Activated CD4-positive, alpha-beta T cell treated with anti-CD3 and anti-CD28 coated beads, Interleukin-2, amount 50 U/mL, for 4 hours (primary cell): ENCODE results near the gene KRTAP10-2.

Source experiments
- DNase-seq, 2 experiments: peaks; one replicate each; pipeline ENCODE4 v3.0.0-alpha.2; 2020

KRTAP10-2 gene

DNA sequence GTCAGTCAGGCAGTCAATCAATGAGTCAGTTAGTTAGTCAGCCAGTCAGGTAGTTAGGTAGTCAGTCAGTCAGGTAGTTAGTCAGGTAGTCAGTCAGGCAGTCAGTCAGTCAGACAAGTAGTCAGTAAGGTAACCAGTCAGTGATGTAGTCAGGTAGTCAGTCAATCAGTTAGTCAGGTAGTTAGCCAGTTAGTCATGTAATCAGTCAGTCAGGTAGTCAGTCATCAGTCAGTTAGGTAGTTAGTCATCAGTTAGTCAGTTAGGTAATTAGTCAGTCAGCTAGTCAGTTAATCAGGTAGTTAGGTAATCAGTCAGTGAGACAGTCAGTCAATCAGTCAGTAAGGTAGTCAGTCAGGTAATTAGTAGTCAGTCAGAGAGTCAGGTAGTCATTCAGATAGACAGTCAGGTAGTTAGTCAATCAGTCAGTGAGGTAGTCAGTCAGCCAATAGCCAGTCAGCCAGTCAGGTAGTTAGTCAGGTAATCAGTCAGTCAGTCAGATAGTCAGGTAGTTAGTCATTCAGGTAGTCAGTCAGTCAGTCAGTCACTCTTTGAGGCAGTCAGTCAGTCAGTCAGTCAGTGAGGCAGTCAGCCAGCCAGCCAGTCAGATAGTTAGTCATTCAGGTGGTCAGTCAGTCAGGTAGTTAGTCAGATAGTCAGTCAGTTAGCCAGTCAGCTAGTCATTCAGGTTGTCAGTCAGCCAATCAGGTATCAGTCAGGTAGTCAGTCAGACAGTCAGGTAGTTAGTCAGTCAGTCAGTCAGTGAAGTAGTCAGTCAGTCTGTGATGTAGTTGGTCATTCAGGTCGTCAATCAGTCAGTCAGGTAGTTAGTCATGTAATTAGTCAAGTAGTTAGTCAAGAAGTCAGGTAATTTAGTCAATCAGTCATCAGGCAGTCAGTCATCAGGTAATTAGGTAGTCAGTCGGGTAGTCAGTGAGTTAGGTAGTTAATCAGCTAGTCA lies 26.6 kb downstream of the KRTAP10-2 start:
- DNase-seq, result no peak

DNA sequence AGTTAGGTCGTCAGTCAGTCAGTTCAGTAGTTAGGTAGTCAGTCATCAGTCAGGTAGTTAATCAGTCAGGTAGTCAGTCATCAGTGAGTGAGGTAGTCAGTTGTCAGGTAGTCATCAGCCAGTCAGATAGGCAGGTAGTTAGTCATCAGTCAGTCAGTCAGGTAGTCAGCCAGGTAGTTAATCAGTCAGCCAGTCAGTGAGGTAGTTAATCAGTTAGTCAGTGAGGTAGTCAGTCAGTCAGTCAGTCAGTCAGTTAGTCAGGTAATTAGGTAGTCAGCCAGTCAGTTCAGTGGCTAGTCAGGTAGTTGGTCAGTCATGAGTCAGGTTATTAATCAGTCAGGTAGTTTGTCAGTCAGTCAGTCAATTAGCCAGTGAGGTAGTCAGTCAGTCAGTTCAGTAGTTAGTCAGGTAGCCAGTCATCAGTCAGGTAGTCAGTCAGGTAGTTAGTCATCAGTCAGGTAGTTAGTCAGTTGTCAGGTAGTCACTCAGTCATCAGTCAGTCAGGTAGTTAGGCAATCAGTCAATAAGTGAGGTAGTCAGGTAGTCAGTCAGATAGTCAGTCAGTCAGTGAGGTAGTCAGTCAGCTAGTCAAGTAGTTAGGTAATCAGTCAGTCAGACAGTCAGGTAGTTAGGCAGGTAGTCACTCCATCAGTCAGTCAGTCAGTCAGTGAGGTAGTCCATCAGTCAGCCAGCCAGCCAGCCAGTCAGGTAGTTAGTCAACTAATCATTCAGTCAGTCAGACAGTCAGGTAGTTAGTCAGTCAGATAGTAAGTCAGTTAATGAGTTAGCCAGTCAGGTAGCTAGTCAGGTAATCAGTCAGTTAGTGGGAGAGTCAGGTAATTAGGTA lies 27.5 kb downstream of the KRTAP10-2 start:
- no peak for DNase-seq

DNA sequence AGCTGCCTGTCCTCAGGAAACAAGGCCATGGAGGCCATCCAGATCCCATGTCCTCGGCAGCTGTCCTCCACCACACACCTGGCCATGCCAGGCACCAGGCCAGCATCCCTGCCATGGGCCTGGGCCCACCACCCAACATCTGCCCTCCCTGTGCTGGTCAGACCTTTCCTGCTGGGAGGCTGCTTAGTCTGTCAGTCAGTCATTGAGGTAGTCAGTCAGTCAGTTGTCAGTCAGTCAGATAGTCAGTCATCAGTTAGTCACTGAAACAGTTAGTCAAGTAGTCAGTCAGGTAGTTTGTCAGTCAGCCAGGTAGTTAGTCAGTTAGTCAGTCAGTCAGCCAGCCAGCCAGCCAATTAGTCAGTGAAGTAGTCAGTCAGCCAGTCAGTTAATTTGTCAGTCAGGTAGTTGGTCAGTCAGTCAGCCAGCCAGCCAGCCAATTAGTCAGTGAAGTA lies 28.5 kb downstream of the KRTAP10-2 start:
- DNase-seq, result no peak

DNA sequence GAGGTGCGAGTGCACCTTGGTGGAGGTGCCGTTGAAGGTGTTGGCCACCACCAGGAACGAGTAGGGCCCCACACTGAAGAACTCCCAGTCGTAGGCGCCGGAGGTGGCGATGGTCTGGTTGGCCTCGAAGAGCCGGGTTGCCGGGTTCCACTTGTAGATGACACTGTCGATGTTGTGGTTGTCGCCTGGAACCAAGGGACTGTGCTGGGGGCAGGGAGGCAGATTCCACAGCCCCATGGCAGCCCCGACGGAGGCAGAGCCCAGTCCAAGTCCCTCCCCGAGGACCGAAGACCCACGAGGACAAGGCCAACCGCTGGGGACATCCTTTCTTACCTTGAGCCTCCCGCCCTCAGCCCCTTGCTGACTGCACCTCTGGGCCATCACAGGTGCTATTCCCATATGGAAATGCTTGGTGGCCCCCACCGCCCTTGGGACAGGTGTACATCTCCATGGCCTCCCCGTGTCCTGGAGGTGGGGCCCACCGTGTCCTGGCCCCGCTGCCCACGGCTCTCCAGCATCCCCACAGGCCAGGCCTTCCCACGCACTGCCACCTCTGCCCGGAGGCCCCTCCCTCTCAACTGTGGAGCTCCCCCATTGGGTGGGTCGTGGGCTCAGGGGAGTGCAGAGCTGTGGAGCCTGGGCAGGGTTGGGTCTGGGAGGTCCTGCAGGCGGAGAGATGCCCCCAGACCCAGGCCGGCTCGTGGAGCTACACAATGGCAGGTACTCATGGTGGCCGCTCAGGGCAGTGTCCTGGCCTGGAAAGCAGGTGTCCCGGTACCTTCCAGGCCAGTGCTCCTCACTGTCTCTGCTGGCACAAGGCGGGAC lies 29.2 kb downstream of the KRTAP10-2 start:
- no peak for DNase-seq

DNA sequence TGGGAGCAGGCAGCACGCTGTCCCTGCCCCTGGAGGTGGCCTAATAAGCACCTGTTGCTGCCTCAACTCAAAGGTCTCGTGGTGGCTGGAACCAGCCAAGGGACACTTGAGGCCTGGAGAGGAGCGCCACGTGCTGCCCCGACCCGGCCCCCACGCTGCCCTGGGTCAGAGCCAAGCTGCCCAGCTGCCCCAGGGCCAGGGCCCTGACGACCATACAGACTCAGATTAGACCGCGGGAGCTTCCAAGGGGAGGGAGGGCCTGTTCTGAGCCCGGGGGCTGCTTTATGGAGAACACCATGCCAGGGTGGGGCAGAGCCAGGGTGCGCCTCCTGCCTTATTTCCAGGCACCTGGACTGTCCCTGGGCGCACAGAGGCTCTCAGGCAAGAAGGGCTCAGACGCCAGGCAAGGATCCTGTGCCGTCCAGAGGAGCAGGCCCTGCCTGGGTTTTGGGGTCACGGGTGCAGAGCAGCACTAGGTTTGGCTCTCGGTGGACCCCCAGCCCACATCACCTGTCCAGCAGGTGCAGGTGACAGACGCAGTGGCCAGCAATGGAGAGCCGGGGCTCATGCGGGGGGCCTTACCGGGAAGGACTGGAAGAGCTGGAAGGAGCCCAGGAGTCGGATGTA lies 29.9 kb downstream of the KRTAP10-2 start:
- no peak for DNase-seq

DNA sequence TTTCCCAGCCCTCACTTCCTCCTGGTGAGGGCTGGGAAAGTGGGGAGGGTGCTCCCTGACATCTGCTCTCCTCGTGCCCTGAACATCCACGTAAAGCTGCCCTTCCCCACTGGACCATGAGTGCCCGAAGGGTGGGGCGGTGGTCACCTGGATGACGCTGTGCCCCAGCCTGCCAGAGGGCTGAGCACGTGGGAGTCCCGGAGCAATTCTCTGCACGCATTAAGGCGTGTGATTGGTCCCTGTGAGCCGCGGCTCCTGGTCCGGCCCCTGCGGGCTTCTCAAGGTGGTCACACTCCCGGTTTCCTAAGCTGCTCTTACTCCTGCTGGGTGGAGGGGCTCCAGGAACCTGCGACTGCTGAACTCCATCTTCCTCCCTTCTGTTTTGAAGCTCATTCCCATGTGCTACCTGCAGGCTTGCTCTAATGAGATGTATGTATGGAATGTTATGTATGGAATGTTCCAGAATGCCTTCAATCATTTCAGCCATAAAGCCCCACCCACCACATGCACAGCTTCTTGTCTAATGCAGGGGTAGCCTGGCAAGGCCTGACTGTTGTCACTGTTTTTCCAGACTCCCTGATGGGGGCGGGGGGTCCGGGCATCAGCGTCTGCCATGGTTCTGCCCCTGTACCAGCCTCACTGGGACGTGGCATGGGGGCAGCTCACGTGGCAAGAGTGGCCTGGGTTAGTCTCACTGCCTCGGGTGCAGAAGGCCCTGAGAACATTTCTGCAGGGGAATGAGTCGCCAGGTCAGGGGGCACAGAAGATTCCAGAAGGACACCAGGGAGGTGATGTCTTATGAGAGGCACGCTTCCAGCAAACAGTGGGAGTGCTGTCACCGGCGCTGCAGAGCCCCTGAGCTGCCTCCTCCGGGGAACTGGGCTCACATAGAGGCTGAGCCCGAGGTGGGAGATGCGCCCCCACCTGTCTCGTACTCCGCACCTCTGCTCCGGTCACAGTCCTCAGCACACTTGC lies 30.7 kb downstream of the KRTAP10-2 start:
- no peak for DNase-seq

DNA sequence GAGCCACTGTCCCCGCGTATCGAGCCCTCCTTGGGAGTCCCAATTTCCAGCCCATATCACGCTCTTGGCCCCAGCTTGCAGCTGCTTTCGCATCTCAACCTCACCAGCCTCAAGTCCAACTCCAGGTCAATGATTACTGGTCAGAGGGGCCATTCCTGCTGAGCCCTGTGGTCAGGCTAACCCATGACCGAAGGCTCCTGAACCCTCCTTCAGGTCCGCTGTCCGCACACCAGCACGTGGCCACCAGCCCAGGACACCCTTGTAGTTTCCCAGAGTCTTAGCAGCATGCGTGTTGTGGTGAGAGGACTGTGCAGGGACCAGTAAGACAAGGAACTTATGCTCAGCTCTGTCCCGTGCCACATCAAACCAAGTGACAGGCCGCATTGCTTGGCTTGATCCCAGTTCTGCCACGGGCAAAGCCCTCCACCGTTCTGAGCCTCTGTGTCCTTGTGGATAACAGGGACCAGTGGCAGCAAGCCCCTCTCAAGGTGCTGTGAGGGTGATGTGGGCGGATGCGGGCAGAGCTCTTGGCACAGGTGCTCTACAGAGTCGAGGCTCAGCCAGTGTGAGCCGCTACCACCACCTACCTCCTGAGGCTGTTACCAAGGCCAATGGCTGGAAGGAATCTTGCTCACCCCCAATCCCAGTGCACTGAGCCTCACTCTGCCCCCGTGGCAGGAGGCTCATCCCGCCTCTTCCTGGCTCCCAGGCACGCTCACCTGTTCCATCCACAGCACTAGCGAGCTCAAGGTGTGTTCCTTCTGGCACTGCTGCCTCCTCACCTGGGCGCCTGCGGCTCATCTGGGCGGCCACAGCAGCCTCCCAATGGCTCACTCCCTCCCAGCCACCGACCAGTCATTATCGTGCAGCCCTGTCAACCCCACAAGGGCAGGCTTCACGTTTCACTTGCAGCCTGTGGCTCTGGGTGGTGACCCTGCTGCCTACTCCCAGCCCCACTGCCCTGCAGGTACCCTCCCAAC lies 31.7 kb downstream of the KRTAP10-2 start:
- no peak for DNase-seq

DNA sequence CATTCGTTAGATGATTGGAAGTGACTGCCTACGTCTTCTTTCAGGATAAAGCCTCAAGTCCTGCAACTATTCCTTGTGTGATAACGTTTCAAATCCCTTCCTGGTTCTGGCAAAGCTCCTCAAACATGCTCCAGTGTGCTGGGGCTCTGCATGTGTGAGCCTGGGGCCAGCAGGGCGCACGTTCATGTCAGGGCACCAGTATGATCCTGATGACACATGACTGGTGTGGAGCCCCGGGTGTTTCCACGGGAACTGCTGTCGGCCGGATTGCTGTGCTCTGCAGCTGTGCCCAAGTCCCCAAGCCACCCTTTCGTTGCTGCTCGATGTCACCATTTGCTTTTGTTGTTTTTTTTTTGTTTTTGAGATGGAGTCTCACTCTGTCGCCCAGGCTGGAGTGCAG lies 32.6 kb downstream of the KRTAP10-2 start:
- DNase-seq, result no peak

DNA sequence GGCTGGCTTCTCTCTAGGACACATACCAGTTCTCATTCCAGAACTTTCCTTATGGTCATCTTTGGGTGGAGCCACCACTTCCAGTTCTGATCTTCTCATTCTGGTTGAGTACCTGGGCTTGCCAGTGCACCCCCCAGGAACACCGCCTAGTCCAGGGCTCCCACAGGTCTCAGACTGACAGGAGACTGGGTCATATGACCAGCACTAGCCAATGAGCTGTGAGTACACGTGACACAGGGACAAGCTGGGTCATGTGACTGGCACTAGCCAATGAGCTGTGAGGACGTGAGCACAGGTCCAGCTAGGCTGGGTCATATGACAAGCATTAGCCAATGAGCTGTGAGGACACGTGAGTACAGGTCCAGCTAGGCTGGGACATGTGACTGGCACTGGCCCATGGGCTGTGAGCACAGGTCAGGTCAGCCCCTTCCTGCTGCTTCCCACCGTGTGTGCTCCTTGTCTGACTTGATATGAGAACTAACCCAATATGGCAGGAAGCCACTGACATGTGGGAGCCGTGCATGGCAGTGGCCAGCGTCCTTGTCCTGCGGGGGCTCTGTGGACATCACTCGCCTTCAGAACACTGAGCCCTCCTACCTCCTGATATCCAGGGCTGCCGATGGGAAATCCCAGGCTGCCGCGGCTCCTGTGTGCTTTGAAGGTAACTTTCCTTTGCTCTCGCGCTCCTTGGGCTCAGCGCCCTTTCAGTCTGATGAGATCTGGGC lies 34.0 kb downstream of the KRTAP10-2 start:
- DNase-seq, result no peak

DNA sequence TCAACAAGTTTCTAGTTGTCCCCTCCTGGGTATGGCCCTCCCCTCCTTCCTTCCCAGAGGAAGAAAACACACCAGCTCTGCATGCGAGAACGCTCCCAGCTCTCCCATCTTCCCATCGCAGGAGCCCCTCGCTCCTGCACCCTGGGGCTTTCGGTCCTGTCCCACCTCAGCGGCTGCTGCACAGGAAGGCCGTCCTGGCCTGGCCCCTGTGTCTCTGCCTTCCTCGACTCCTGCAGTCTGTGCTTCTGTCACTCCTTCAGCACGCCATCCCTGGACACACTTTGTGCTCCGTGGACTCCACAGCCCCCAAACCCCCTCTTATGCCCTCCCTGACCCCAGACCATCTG lies 34.5 kb downstream of the KRTAP10-2 start:
- no peak for DNase-seq

DNA sequence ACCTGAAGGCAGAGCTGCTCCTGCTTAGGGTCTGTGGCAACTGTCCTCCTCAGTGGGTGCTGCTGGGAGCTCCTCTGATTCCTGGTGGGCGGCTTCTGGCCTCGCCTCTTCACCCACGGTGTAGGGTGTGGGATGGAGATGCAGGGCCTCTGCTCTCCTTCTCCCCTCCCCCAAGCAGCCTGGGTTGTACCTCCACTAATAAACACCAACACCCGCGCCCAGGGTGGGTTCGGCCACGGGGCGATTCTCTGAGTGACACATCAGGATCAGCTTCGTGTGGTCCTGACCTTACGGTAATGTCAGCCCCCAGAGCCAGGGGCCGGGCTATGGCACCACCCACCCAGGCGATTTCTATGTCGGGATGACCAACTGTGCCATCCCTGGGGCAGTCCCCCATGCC lies 35.0 kb downstream of the KRTAP10-2 start:
- DNase-seq, result no peak

DNA sequence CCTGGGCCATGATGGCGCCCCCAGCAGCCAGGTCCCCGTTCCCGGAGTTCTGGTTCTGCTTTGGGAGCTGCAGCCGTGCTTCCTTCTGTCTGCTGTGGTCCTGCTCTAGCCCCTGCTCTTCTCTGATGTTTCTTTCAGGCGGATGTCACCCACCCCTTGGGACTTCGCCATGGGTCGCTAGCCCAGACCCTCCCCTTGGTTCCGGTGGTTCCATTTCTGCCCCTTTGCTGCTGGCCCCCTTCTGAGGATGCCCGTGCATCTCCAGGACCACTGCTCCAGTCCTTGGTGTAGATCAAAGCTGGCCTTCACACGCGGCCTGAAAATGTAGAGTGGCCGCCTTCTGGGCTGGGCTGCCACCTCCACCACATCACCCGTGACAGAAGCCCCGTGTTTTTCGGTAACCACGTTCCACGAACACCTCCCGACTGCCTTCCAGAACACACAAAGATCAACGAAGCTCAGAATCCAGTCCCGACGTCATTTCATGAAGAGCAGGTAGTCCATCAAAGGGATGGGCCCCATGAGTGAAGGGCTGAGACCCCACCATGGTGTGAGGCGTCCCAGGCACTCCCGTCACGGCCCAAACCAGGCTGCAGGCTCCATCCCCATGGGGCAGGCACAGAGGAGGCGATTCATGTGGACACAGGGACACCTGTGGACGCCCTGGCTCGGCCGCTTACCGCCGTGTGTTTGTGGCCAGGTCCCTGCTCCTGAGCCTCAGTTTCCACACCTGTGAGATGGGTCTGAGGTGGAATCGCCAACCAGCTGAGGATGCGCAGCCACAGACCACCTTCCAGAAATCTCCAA lies 35.7 kb downstream of the KRTAP10-2 start:
- no peak for DNase-seq

DNA sequence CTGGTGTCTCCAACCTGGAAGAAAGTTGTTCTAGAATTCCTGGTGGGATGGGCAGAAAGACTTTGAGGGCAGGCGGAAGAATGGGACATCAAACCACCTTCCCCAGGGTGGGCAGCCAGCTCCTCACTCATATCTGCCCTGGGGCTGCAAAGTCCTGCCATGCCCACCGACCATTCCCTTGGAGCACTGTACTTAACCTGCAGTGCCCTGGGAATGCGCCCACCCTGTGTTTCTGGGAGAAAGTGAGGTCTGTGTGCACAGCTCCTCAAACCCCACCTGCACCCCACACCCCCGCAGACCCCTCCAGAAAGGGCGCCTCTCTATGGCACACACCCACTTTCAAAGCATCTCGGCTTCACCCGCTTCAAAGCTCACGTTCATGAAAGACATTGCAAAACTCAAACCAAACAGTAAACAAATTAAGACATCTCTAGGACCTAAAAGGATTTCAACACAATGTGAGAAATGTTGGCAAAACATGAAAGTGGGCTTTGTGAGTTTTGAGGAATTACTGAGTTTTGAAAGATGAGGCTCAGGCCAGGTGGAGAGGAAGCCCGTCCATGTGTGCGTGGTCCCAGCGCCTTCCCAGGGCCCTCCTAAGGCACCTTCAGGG lies 36.5 kb downstream of the KRTAP10-2 start:
- DNase-seq, result no peak

DNA sequence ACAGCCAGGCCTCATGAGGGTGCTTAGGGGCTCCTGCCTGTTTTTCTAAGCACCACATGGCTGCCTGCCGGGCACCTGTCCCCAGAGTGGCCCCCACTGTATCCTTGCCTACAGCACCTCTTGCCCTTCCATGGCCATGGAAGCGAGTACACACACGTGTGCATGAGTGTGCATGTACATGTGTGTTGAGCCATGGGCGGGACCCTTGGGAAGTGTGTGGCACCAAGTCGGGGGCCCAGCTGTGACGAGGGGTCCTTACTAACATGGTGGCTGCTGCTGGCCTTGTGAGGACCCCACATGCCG lies 37.1 kb downstream of the KRTAP10-2 start:
- DNase-seq, result no peak

DNA sequence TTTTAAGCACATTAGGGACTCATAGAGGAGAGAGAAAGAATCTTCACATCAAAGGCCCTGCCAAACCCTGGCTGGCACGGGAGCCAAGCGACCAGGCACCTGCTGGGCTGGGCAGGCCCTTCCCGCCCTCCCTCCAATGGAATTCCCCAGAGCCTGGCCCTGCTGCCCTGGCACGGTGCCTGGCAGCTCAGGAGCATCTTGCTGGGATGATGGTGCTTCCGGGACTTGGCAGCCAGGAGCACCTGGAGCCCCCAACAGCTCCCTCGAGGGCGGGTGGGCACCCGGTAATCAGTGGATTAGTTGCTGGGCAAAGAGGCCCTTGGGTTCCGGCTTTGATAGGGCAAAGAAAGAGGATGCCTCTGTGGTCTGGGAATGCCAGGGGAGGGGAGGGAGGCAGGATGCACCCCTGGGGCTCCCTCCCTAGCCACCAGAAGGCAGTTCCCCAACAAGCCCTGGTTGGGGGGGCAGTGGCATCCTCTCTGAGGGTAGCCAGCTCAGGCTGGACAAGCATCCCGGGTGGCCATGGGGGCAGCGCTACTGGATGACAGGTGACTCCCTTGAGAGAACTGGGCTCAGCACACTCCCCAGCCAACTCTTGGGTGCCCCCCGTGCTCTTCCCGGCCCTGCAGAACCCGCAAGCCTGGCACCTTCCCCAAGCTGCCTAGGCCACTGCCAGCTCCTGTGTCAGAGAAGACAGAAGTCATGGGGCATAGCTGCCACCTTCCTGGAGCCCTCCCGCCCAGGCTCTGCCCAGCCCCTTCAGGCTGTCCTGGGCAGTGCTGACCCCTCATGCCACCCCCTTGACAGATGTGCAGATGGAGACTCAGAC lies 37.7 kb downstream of the KRTAP10-2 start:
- no peak for DNase-seq

DNA sequence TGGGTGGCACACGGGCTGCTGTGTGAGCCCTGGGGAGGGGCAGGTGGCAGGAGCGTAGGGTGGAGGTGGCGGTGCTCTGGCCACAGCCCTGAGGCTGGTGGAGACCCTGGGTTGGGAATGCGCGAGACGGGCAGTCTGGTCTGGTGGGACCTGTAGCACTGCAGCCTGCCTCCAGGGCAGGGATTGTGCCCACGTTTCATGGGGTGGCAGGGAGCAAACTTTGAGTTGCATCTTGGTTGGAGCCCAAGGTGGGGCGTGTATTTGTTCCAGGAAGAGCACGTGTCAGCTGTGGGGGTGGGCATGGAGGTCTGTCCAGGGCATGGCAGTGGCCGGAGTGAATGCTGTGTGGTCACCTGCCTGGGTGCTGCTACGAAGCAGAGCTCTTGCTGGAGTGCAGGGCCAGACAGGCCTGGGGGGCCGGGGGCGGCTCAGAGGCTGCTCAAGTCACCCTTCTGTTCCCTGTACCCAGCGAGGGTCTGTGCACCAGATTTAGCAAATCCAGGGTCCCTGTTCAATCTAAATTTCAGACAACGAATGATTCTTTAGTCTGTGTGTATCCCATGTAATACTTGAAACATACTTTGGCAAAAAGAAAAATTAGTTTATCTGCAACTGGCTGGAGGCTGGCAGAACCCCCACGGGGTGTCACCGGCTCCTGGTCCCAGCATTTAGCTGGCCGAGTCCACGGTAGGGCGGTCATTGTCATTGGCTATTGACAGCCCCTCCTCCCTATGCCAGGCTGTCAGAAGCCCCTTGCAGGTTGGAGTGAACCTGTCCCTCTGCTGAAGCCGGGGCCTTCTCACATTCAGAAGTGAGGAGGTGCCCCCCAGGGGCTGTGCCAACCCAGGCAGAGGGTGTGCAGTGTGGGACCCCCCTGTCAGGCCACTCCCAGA lies 38.6 kb downstream of the KRTAP10-2 start:
- no peak for DNase-seq
